ENCODE data around the gene MVP.
A peak's percentile ranks its signal among the peaks of the same experiment; 100 is the strongest.
"Not testable (repeated sequence)": the region's sequence is repeated elsewhere in the genome, so short reads cannot be mapped to it uniquely, and the experiment has no call there.

The MVP gene

GRCh38 chr16:29820271-29820701 is at the start of gene MVP:
TSS of gene MVP (plus strand) at chr16:29820462. CDS start at chr16:29830550, 10,088 bp downstream.
- DNase-seq (ENCODE audit: low spot score), result no peak

- DNase-seq (ENCODE audit: low spot score), result not testable (repeated sequence)
Measured at GRCh38 chr16:29772330-29772729, 47.9 kb upstream of the MVP start.

DNA sequence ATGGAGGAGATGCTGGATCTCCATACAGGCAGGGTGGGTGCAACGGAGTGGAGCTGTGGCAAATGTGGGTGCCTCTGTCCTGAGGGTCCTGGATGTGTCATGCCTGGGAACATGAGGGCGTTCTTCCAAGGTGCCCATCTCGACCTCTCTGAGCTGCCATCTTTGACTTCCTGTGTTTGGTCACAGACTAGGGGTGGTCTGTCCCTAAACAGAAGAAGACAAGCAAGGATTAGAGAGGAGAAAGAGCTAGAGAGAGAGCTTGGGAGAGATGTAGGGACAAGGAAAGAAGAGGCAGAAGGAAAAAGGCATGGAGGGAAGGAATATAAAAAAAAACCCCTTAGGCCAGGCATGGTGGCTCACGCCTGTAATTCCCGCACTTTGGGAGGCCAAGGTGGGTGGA is 45.5 kb upstream of the MVP start:
- DNase-seq (ENCODE audit: low spot score), result no peak

DNA sequence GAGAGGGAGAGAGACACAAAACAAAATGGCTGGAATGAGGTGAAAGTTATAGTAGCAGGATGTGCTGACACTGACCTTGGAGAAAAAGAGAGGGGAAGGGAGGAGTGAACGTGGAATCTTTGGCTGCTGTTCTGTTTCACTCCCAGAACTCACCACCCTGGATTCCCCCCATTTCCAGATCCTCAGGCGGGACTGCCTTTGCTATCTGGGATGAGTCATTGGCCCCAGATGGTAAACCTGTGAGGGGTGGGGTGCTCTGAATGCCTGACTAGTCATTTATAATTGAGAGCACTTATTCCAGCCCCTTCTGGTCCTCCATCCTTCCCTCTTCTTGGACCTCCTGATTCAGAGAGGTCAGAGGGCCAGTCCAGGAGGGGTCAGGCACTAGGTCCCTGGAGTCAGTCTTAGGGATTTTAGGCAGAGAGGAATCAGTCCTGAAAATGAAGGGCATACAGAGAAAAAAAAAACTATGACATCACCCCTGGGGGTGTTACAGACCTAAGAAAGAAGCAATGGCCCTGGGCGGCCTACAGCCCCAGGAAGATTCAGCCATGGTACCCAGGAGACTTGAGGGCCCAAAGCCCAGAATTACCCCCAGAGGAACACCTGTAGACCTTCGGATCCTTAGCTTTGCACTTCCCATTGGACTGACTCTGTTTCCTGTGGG is 44.4 kb upstream of the MVP start:
- DNase-seq (ENCODE audit: low spot score), result no peak

GRCh38 chr16:29777576-29778350 is 42.5 kb upstream of the MVP start, which contains the start of gene ZG16:
TSS of gene ZG16 (plus strand) at chr16:29778256. CDS start at chr16:29779267, 1,011 bp downstream.
- DNase-seq (ENCODE audit: low spot score), result no peak

- DNase-seq (ENCODE audit: low spot score), result no peak
Measured at GRCh38 chr16:29779474-29779873, 40.8 kb upstream of the MVP start.

- DNase-seq (ENCODE audit: low spot score), result not testable (repeated sequence)
Measured at GRCh38 chr16:29783094-29783953, 36.9 kb upstream of the MVP start.

DNA sequence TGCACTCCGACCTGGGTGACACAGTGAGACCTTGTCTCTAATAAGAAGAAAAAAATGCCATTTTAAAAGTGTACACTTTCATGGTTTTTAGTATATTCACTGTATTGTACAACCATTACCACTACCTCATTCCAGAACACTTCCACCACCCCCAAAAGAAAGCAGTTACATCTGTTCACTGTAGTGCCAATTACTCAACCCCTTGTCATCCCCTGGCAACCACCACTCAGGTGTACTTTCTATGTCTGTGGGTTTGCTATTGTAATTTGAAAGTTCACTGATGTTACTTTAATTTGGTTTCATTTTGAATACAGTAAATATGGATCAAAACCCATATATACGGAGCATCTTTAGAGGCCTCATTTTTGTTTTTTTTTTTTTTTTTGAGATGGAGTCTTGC is 36.1 kb upstream of the MVP start:
- no peak for DNase-seq (ENCODE audit: low spot score)

- DNase-seq (ENCODE audit: low spot score), result no peak
Measured at GRCh38 chr16:29784901-29785500, 35.3 kb upstream of the MVP start.

DNA sequence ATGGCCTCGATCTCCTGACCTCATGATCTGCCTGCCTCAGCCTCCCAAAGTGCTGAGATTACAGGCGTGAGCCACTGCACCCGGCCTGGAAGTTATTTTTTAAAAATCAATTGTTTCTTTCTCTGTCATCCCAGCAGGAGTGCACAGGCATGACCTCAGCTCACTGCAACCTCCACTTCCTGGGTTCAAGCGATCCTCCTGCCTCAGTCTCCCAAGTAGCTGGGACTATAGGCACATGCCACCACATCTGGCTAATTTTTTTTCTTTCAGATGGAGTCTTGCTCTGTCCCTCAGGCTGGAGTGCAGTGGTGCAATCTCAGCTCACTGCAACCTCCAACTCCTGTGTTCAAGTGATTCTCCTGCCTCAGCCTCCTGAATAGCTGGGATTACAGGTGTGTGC is 33.1 kb upstream of the MVP start:
- DNase-seq (ENCODE audit: low spot score), result not testable (repeated sequence)

DNA sequence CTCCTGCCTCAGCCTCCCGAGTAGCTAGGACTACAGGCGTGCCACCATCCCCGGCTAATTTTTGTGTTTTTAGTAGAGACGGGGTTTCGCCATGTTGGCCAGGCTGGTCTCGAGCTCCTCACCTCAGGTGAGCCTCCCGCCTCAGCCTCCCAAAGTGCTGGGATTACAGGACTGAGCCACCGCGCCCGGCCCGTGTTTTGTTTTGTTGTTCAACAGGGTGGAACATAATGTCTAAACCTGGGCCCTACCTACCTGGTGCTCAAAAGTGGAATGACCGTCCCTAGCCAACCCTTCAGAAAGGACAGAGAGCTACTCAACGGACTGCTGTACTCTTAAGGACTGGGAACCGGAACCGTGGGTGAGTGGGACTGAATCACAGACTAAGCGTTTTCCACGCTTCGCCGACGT is 30.5 kb upstream of the MVP start:
- DNase-seq (ENCODE audit: low spot score), result no peak

DNA sequence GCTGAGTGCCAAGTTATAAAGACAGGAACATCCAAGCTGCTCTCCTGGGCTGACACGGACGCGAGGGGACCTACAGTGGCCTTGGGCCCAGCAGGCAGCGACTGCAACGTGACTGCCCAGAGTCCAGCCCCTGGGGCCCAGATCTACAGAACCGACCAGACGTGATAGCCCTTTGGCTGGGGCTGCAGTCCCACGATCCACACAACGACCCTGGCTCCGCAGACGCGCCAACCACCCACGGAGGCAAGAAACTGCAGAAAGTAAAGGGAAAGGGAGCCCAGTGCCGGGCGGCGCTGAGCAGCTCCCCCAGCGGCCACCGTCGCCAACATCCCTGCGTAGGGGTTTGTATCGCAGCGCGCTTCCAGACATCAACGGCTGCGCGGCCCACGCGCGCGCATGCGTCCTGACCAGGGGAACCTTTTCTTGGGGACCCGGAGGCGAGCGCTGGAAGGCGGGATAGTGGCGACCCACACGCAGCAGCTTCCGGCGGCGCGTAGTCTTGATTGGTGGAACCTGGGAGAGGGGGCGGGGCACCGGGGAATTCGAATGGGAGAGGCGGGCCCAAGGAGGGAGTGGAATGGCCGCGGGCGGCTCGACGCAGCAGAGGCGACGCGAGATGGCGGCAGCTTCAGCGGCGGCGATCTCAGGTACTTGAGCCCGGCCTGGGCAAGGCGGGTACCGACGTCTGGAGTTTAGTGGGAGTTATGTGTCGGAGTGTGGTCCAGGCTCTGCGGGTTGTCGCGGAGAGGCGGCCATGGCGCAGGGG is 29.9 kb upstream of the MVP start, which contains the start of gene KIF22:
Gene KIF22 (plus strand): TSS at position 569 of the 766 bp plus-strand sequence. CDS start 9 bp downstream, at position 578.
- peak; percentile 96 for DNase-seq (ENCODE audit: low spot score)

GRCh38 chr16:29790949-29791844 is 29.1 kb upstream of the MVP start:
- DNase-seq (ENCODE audit: low spot score), result no peak

DNA sequence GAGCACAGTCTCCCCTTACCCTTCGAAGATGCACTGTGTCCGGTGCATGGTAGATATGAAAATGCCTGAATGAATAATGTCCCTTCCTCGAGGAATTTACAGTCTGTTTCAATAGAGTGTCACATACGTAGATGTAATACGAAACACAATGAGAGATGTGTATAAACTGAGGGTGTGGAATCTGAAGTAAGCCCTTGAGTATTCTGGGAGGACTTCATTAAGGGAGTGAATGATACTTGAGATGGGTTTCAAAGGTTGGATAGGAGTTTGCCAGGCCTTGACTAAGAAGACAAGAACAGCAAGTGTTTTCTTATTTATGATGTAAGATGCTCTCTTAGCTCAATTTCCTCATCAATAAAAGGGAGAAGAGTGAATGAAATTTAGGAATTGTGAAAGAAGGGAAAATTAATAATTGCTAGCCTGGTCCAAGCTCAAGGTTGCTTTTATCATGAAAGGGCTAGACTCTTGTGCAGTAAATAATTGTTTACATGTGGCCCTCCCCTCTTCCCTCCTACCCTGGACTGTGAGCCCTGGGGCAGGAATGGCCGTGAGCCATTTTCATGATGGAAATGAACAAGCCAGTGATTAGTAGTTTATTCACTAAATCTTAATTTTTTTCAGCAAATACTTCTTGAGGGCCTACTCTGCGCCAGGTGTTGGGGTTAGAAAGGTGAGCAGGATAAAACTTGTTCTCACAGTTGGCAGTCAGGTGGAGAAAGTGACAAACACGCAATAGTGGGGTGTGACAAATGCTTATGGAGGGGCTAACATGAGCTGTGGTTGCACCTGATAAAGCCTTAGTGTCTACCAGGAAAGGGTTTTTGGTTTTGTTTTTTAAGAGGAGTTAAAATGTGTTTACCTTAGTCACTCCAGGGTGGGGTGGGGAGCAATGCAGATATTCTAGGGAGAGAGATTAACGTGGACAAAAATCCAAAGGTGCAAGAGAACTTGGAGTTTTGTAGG is 28.1 kb upstream of the MVP start:
- no peak for DNase-seq (ENCODE audit: low spot score)

GRCh38 chr16:29793153-29793552 is 27.1 kb upstream of the MVP start:
- DNase-seq (ENCODE audit: low spot score), result not testable (repeated sequence)

- DNase-seq (ENCODE audit: low spot score), result no peak
Measured at GRCh38 chr16:29794231-29794710, 26.0 kb upstream of the MVP start.

- DNase-seq (ENCODE audit: low spot score), result no peak
Measured at GRCh38 chr16:29802416-29802935, 17.8 kb upstream of the MVP start.

GRCh38 chr16:29804020-29804419 is 16.2 kb upstream of the MVP start:
- no peak for DNase-seq (ENCODE audit: low spot score)

Data from HuH-7.5 (cell line).